Left kidney (tissue), 2 donors: ENCODE results near the gene PPM1K. TPM values are rescaled to one million over a fixed set of nuclear protein-coding genes. Genes with fewer than 3 reads are reported as not detected.

Experiments used
- DNase-seq: peaks from one replicate; pipeline ENCODE4 v3.0.0-alpha.2; 2013
- polyA plus RNA-seq: library from polyadenylated mRNA; unstranded; fragments of 120-200 nt; gene quantifications from one replicate; pipeline ENCODE4 v1.2.1, GENCODE V29; 2013; ENCODE audit not compliant: insufficient read length

Gene PPM1K
- polyA plus RNA-seq, 1 donor: 23.0 TPM

GRCh38 chr4:88219099-88219498 lies 65.3 kb downstream of the PPM1K start:
- peak; percentile 52 for DNase-seq

- DNase-seq: no peak
Observed at GRCh38 chr4:88217169-88217568, 67.2 kb downstream of the PPM1K start.

GRCh38 chr4:88216395-88216794 lies 68.0 kb downstream of the PPM1K start:
- no peak for DNase-seq

- no peak for DNase-seq
Observed at GRCh38 chr4:88215351-88215750, 69.0 kb downstream of the PPM1K start.

GRCh38 chr4:88212253-88212561 lies 72.2 kb downstream of the PPM1K start:
- no peak for DNase-seq

- peak; percentile 50 for DNase-seq
Observed at GRCh38 chr4:88211473-88212252, 72.7 kb downstream of the PPM1K start.

GRCh38 chr4:88208156-88208555 lies 76.2 kb downstream of the PPM1K start:
- DNase-seq: no peak

Other genes starting within 250 kb of the PPM1K start
- 8.2 TPM for gene ABCG2, start 125.9 kb downstream of the PPM1K start, polyA plus RNA-seq
- 11.2 TPM for gene HERC6, start 94.3 kb upstream of the PPM1K start, polyA plus RNA-seq
- gene HERC5, start 172.6 kb upstream of the PPM1K start, polyA plus RNA-seq: 6.0 TPM
- 111 TPM for gene PYURF, start 239.2 kb upstream of the PPM1K start, polyA plus RNA-seq